ENCODE data around the gene CDYL2. TPM values are rescaled to one million over a fixed set of nuclear protein-coding genes. Genes with fewer than 3 reads are reported as not detected.

CDYL2 gene
- total RNA-seq, 1 donor from 2014 or later, result 19.9 TPM

DNA sequence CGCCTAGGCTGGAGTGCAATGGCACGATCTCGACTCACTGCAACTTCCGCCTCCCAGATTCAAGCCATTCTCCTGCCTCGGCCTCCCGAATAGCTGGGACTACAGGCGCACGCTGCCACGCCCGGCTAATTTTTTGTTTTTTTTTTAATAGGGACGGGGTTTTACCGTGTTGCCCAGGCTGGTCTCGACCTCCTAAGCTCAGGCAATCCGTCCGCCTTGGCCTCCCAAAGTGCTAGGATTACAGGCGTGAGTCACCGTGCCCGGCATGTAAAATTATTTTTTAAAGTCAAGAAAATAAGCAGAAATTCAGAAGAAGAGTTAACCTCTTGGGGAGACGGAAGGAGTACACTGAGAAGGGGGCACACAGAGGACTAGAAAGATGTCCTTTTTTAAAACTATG lies 27.5 kb downstream of the CDYL2 start:
- H3K27me3 Mint-ChIP-seq, result no peaks in the 10 kb centered on the region
- H3K27ac Mint-ChIP-seq, result no peak overlapping the region
- peaks cover 14% of the 10 kb centered on the region for H3K9me3 Mint-ChIP-seq (ENCODE audit: low read depth)
- TF ChIP-seq, protein P1, sequence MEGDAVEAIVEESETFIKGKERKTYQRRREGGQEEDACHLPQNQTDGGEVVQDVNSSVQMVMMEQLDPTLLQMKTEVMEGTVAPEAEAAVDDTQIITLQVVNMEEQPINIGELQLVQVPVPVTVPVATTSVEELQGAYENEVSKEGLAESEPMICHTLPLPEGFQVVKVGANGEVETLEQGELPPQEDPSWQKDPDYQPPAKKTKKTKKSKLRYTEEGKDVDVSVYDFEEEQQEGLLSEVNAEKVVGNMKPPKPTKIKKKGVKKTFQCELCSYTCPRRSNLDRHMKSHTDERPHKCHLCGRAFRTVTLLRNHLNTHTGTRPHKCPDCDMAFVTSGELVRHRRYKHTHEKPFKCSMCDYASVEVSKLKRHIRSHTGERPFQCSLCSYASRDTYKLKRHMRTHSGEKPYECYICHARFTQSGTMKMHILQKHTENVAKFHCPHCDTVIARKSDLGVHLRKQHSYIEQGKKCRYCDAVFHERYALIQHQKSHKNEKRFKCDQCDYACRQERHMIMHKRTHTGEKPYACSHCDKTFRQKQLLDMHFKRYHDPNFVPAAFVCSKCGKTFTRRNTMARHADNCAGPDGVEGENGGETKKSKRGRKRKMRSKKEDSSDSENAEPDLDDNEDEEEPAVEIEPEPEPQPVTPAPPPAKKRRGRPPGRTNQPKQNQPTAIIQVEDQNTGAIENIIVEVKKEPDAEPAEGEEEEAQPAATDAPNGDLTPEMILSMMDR (IDR thresholded peaks at IDR 0.05; ENCODE audit: unreplicated experiment), result no peak
- no peak for DNase-seq (ENCODE audit: low spot score, unreplicated experiment)
- H3K4me1 Mint-ChIP-seq (ENCODE audit: low read depth), result no peaks in the 10 kb centered on the region
- no peak overlapping the region for H3K4me3 Mint-ChIP-seq (ENCODE audit: low read depth)
- H3K36me3 Mint-ChIP-seq (ENCODE audit: insufficient read depth), result peaks cover 3% of the 10 kb centered on the region

DNA sequence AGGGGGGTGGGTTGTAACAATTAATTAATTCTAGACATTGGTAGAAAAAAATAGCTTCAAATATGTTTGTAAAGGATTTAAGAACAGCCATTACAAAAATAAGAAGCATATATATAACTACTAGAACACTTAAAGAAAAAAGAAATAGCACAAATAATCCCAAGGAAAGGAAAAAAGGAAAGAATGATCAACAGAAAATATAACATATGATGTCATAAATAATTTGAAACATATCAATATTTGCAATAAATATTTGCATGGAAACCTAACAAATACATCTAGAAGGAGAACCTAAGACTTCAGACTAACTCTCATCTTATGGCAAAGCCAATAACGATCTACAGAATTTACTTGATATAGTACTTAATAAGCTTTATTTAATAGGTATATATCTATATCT lies 28.9 kb downstream of the CDYL2 start:
- peaks cover 8% of the 10 kb centered on the region for H3K9me3 Mint-ChIP-seq (ENCODE audit: low read depth)
- no peak overlapping the region for H3K27ac Mint-ChIP-seq
- DNase-seq (ENCODE audit: low spot score, unreplicated experiment), result no peak
- no peaks in the 10 kb centered on the region for H3K4me1 Mint-ChIP-seq (ENCODE audit: low read depth)
- H3K36me3 Mint-ChIP-seq (ENCODE audit: insufficient read depth), result peaks cover 2% of the 10 kb centered on the region
- TF ChIP-seq, protein P1 (IDR thresholded peaks at IDR 0.05; ENCODE audit: unreplicated experiment), result no peak
- H3K27me3 Mint-ChIP-seq, result no peaks in the 10 kb centered on the region
- H3K4me3 Mint-ChIP-seq (ENCODE audit: low read depth), result no peak overlapping the region

DNA sequence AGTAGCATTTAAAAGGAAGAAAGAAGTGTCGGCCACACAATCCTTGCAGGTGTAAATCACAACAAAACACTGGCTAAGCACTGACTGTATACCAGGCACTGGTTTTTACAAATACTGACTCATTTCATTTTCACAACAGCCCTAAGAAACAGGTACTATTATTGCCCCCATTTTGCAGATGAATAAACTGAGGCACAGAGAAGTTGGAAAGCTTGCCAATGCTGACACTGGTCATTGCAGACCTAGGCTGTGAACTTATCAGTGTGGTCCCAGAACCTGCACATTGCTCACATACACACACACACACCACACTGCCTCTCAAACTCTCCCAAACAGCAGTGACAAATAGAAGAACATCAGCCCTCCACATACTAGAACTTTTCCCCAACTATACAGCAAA lies 37.6 kb downstream of the CDYL2 start:
- Mint-ChIP-seq H3K4me1 (ENCODE audit: low read depth) (no peaks in the 10 kb centered on the region), H3K27me3 (no peaks in the 10 kb centered on the region), H3K36me3 (ENCODE audit: insufficient read depth) (peaks cover 3% of the 10 kb centered on the region), H3K9me3 (ENCODE audit: low read depth) (peaks cover 10% of the 10 kb centered on the region), H3K27ac (no peak overlapping the region), H3K4me3 (ENCODE audit: low read depth) (no peak overlapping the region)
- TF ChIP-seq, protein P1 (IDR thresholded peaks at IDR 0.05; ENCODE audit: unreplicated experiment), result no peak
- no peak for DNase-seq (ENCODE audit: low spot score, unreplicated experiment)

DNA sequence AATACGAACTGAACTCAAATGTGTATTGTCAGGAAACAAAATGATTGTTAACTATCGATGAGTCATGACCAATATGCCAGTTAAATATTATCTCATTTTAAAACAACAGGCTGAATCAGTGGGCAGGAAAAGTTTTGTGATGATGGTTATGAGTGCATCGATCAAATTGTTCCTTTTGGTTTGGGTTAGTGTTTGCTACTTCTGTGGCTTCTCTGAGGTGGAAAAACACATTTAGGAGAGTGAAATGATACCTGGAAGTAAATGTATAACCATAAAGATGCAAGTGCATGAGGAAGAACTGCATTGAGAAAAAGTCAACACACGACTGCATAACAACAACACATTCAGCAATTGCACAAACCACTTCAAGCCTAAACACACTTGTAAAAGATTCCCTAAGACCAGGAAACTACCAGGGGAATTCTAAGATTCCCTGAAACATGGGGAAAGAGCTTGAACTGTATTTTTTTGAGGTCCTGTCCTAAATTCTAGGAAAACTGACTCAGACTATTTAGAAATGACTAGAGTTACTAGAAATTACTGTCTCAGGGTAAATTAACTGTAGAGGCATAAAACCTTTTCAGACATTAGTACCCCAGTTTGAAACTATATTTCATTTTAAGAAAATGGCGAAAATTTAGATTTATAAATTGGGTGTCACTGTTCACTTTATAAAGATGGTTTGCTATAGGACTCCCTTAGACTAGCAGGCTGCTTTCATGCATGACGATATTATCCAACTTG lies 44.8 kb downstream of the CDYL2 start:
- H3K4me3 Mint-ChIP-seq (ENCODE audit: low read depth), result no peak overlapping the region
- no peak for DNase-seq (ENCODE audit: low spot score, unreplicated experiment)
- H3K9me3 Mint-ChIP-seq (ENCODE audit: low read depth), result no peaks in the 10 kb centered on the region
- H3K27me3 Mint-ChIP-seq, result no peaks in the 10 kb centered on the region
- H3K27ac Mint-ChIP-seq, result no peak overlapping the region
- peaks cover 9% of the 10 kb centered on the region for H3K4me1 Mint-ChIP-seq (ENCODE audit: low read depth)
- no peaks in the 10 kb centered on the region for H3K36me3 Mint-ChIP-seq (ENCODE audit: insufficient read depth)
- TF ChIP-seq, protein P1 (IDR thresholded peaks at IDR 0.05; ENCODE audit: unreplicated experiment), result no peak

DNA sequence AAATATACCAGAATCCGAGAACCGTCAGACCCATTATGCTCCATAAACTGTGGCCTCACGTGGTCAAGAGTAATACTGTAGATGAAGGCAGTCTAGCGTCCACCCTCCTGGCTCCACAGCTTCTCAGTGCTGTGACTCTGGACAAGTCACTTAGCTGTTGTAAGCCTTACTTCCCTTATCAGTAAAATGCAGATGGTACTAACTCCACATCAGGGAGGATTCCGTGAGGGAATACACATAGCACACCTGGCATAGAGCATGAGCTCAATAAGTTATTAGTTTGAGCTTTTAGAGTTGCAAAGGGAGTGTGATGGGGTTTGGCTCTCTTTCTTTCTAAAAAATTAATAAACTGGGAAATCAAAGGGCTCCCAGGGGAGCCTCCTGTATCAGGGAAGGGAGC lies 49.9 kb downstream of the CDYL2 start:
- Mint-ChIP-seq H3K27me3 (no peaks in the 10 kb centered on the region), H3K27ac (no peak overlapping the region), H3K36me3 (ENCODE audit: insufficient read depth) (peaks cover 1% of the 10 kb centered on the region), H3K4me1 (ENCODE audit: low read depth) (peaks cover 10% of the 10 kb centered on the region), H3K9me3 (ENCODE audit: low read depth) (peaks cover 6% of the 10 kb centered on the region), H3K4me3 (ENCODE audit: low read depth) (no peak overlapping the region)
- TF ChIP-seq, protein P1 (IDR thresholded peaks at IDR 0.05; ENCODE audit: unreplicated experiment), result no peak
- DNase-seq (ENCODE audit: low spot score, unreplicated experiment), result no peak
